K562 (cell line): Measurements from ENCODE around the gene PM20D1. TPM values are rescaled to one million over a fixed set of nuclear protein-coding genes. Genes with fewer than 3 reads are reported as not detected.
A peak's percentile ranks its signal among the peaks of the same experiment; 100 is the strongest.

Source experiments
- ATAC-seq: fragments of 200-7000 bp; cut with Tn5 transposase; 3 replicates; pipeline ENCODE4 v1.9.1; 2020; ENCODE audit warnings: moderate library complexity
- BruUV-seq: library from RNA; stranded (reverse); fragments of 400-500 nt; replicated peaks from 2 replicates; lab custom pipeline; 2021; lab: Mats Ljungman, UMichigan
- CTCF ChIA-PET: fragments of 300-600 bp; formaldehyde crosslinking; extraction: SDS; loops from one replicate; lab custom pipeline; 2021; ENCODE audit warnings: low intra/inter-chr PET ratio; lab: Yijun Ruan, JAX
- POLR2A ChIA-PET: fragments of 300-600, 350-650 bp; sonication (Branson Sonifier 250); formaldehyde crosslinking; extraction: SDS; loops from one replicate; lab custom pipeline; 2021; ENCODE audit warnings: antibody characterized with exemption, inconsistent platforms; lab: Yijun Ruan, JAX
- DNase-seq, 4 experiments: peaks; one replicate each; pipeline versions ENCODE4 v3.0.0 to v3.0.0-alpha.2; 2011 to 2018; ENCODE audit warnings: low spot score in 3 of 4, mixed read lengths in 3 of 4; ENCODE audit errors: extremely low read depth in 1 of 4
- FAIRE-seq: peaks from 2 replicates; lab custom pipeline; 2011; peaks lifted over from hg19 to GRCh38; lab: Jason Lieb, UNC
- H2AFZ ChIP-seq: 2 replicates; pipeline ENCODE4 v1.6.0; 2011; ENCODE audit warnings: low read depth, low read length, control low read depth, inconsistent platforms
- H3K27ac ChIP-seq: fragments of 200-600 bp; 3 replicates; pipeline ENCODE4 v1.8.0; 2011; ENCODE audit warnings: low read depth, mild to moderate bottlenecking, control low read depth, inconsistent platforms, low read length, moderate library complexity, mixed read lengths; ENCODE audit errors: extremely low read depth
- H3K27me3 ChIP-seq, 2 experiments: fragments of 300-600 bp in 1 of 2; 2 replicates in 1 of 2; 3 replicates in 1 of 2; pipeline versions ENCODE4 v1.6.0 to v1.8.0; 2011; ENCODE audit warnings: inconsistent platforms in 2 of 2, low read length in 2 of 2, mild to moderate bottlenecking in 1 of 2, mixed read lengths in 1 of 2, moderate library complexity in 1 of 2; ENCODE audit not compliant: control insufficient read depth in 2 of 2, insufficient read depth in 2 of 2
- H3K36me3 ChIP-seq: fragments of 300-600 bp; 3 replicates; pipeline ENCODE4 v1.8.0; 2011; ENCODE audit warnings: mild to moderate bottlenecking, low read length, inconsistent platforms; ENCODE audit not compliant: control insufficient read depth, insufficient read depth
- H3K4me1 ChIP-seq, 2 experiments: fragments of 200-600 bp in 1 of 2; replicated peaks in 1 of 2; 2 replicates in 1 of 2; 3 replicates in 1 of 2; pipeline versions ENCODE4 v1.5.1 to v1.8.0; 2011; ENCODE audit warnings: inconsistent platforms in 2 of 2, low read length in 2 of 2, mild to moderate bottlenecking in 1 of 2, mixed read lengths in 1 of 2, moderate library complexity in 1 of 2; ENCODE audit not compliant: control insufficient read depth in 2 of 2, insufficient read depth in 2 of 2
- H3K4me2 ChIP-seq: 2 replicates; pipeline ENCODE4 v1.6.1; 2011; ENCODE audit warnings: low read length, control low read depth, inconsistent platforms, mixed read lengths; ENCODE audit not compliant: insufficient read depth
- H3K4me3 ChIP-seq: fragments of 200-600 bp; sonication (generic), shearing (Covaris generic); 2 replicates; pipeline ENCODE4 v1.5.1; 2016; ENCODE audit warnings: control low read depth, inconsistent platforms
- H3K79me2 ChIP-seq: fragments of 200-600 bp; 3 replicates; pipeline ENCODE4 v1.8.0; 2011; ENCODE audit warnings: low read length, inconsistent platforms; ENCODE audit not compliant: control insufficient read depth, insufficient read depth
- H3K9ac ChIP-seq, 2 experiments: 2 replicates each; pipeline versions ENCODE4 v1.6.0 to v1.6.1; 2011; ENCODE audit warnings: low read depth in 2 of 2, low read length in 2 of 2, control low read depth in 1 of 2, inconsistent platforms in 1 of 2, mild to moderate bottlenecking in 1 of 2, mixed read lengths in 1 of 2; ENCODE audit not compliant: insufficient read depth in 1 of 2
- H3K9me1 ChIP-seq: one replicate; pipeline ENCODE4 v1.6.0; 2011; ENCODE audit warnings: inconsistent platforms, mild to moderate bottlenecking, low read length, moderate library complexity; ENCODE audit not compliant: control insufficient read depth, insufficient read depth
- H3K9me3 ChIP-seq: replicated peaks from 2 replicates; pipeline ENCODE4 v1.5.1; 2011; ENCODE audit warnings: low read depth, low read length, inconsistent platforms; ENCODE audit not compliant: control insufficient read depth, insufficient read depth
- H4K20me1 ChIP-seq: replicated peaks from 2 replicates; pipeline ENCODE4 v1.6.1; 2011; ENCODE audit warnings: low read length, inconsistent platforms, mixed read lengths; ENCODE audit not compliant: control insufficient read depth, insufficient read depth
- CBX5 ChIP-seq: IDR thresholded peaks from 2 replicates; pipeline ENCODE4 v1.6.1; 2014; ENCODE audit warnings: low read depth, borderline replicate concordance
- HIVEP1 ChIP-seq: fragments of 250-450 bp; sonication (Bioruptor Pico); IDR thresholded peaks from 2 replicates; pipeline ENCODE4 v1.4.0; 2020; ENCODE audit warnings: mild to moderate bottlenecking
- NCOA1 ChIP-seq: fragments of 450-650 bp; IDR thresholded peaks from 2 replicates; pipeline ENCODE4 v1.6.1; 2016; ENCODE audit warnings: low read depth
- NR4A1 ChIP-seq, 2 experiments: fragments of 250-450 bp in 1 of 2; fragments of 450-650 bp in 1 of 2; sonication (Bioruptor Pico) in 1 of 2; IDR thresholded peaks; 2 replicates each; pipeline versions ENCODE4 v1.4.0 to v1.6.1; 2016 to 2020; ENCODE audit warnings: mild to moderate bottlenecking in 2 of 2, missing compliant biosample characterization in 1 of 2, missing genetic modification characterization in 1 of 2, moderate library complexity in 1 of 2
- SMAD2 ChIP-seq: fragments of 150-350 bp; IDR thresholded peaks from 2 replicates; pipeline ENCODE4 v1.6.1; 2014; ENCODE audit warnings: low read depth, mild to moderate bottlenecking, low read length
- ZEB2 ChIP-seq: fragments of 450-650 bp; IDR thresholded peaks from 2 replicates; pipeline ENCODE4 v1.6.1; 2016
- ZNF253 ChIP-seq: fragments of 250-450 bp; sonication (Bioruptor Pico); conservative IDR thresholded peaks from 2 replicates; pipeline ENCODE4 v1.6.1; 2021; ENCODE audit warnings: mild to moderate bottlenecking
- WGBS: fragments of 100-300 bp; shearing (Covaris generic); methylation state at CpG from one replicate; pipeline ENCODE4 v1.1.6; 2016; ENCODE audit warnings: low coverage, mixed read lengths; ENCODE audit not compliant: insufficient coverage; ENCODE audit errors: missing lambda C conversion rate; 5-methylcytosine and 5-hydroxymethylcytosine counted together
- in situ Hi-C: fragments of 300-500 bp; cut with MboI; formaldehyde crosslinking; loops from 4 replicates; pipeline ENCODE4 v1.15.0; 2018; ENCODE audit warnings: inconsistent platforms, mixed read lengths
- intact Hi-C: fragments of 100-400 bp; cut with micrococcal nuclease; formaldehyde crosslinking; loops from 2 replicates; pipeline ENCODE4 v1.14.2; 2022
- polyA plus RNA-seq, 8 experiments: library from polyadenylated mRNA; depleted of rRNA in 4 of 8; stranded (reverse) in 5 of 8; unstranded in 3 of 8; fragments of >200 nt; fragmentation: Nextera tagmentation in 2 of 8; fragmentation: Illumina TruSeq in 1 of 8; extraction: Ambion mirVana in 2 of 8; extraction: Trizol in 1 of 8; gene quantifications; 2 replicates each; pipeline versions ENCODE4 v1.2.1 to v1.2.3, GENCODE V29; 2011 to 2014; ENCODE audit warnings: inconsistent platforms in 1 of 8, missing spikeins in 1 of 8
- total RNA-seq, 7 experiments: library from RNA; depleted of rRNA in 6 of 7; stranded (reverse); fragments of >200 nt in 6 of 7; fragmentation: Illumina TruSeq in 2 of 7; extraction: Trizol in 2 of 7; gene quantifications; 2 replicates each; pipeline versions ENCODE4 v1.2.1 to v1.2.3, GENCODE V29; 2011 to 2021; ENCODE audit warnings: low replicate concordance in 1 of 7
- TF ChIP-seq, protein P1 (sequence below), 2 experiments: fragments of 450-650 bp; IDR thresholded peaks; 2 replicates each; pipeline ENCODE4 v1.6.1; 2016
- TF ChIP-seq, protein P2 (sequence below): fragments of 450-650 bp; formaldehyde crosslinking; IDR thresholded peaks from 2 replicates; pipeline ENCODE4 v1.4.0; 2022; ENCODE audit warnings: missing genetic modification characterization

The PM20D1 gene
- total and polyA plus RNA-seq, 9 of the 15 experiments (the other 6 are each of a cell fraction or from before 2014, with no cell fraction given) = not detected

GRCh38 chr1:205787287-205787916 lies 62.5 kb downstream of the PM20D1 start (continued):
- TF ChIP-seq, protein P1, sequence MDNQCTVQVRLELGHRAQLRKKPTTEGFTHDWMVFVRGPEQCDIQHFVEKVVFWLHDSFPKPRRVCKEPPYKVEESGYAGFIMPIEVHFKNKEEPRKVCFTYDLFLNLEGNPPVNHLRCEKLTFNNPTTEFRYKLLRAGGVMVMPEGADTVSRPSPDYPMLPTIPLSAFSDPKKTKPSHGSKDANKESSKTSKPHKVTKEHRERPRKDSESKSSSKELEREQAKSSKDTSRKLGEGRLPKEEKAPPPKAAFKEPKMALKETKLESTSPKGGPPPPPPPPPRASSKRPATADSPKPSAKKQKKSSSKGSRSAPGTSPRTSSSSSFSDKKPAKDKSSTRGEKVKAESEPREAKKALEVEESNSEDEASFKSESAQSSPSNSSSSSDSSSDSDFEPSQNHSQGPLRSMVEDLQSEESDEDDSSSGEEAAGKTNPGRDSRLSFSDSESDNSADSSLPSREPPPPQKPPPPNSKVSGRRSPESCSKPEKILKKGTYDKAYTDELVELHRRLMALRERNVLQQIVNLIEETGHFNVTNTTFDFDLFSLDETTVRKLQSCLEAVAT (IDR thresholded peaks at IDR 0.05) = no peak; a peak in 1 of 4 replicates
- TF ChIP-seq CBX5 = no peak
- TF ChIP-seq, protein P2, sequence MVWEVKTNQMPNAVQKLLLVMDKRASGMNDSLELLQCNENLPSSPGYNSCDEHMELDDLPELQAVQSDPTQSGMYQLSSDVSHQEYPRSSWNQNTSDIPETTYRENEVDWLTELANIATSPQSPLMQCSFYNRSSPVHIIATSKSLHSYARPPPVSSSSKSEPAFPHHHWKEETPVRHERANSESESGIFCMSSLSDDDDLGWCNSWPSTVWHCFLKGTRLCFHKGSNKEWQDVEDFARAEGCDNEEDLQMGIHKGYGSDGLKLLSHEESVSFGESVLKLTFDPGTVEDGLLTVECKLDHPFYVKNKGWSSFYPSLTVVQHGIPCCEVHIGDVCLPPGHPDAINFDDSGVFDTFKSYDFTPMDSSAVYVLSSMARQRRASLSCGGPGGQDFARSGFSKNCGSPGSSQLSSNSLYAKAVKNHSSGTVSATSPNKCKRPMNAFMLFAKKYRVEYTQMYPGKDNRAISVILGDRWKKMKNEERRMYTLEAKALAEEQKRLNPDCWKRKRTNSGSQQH (CRISPR knock-in tag) = no peak
- no peak; the same call in 1 of the 2 replicates for TF ChIP-seq ZEB2
- TF ChIP-seq SMAD2 = no peak

GRCh38 chr1:205786601-205787000 lies 63.3 kb downstream of the PM20D1 start:
- Histone ChIP-seq H4K20me1 (0 out of 2 replicates have a peak, but pooled peaks cover under 1% of the 10 kb centered on the region), H3K4me3 (no peak overlapping the region), H3K9me1 (no peaks in the 10 kb centered on the region), H2AFZ (peak overlapping the region; percentile 92), H3K9ac (peak overlapping the region in 1 of 2 experiments; percentile 57; a peak in 1 of 4 replicates), H3K27ac (peak overlapping the region; percentile 76; the same call in 2 of the 3 replicates), H3K79me2 (no peaks in the 10 kb centered on the region), H3K4me1 (peaks cover 7 to 20% of the 10 kb centered on the region in 2 experiments; a peak in 4 of 5 replicates), H3K9me3 (no peaks in the 10 kb centered on the region), H3K36me3 (peaks cover 6% of the 10 kb centered on the region; the same call in 1 of the 3 replicates), H3K27me3 (no peaks in the 10 kb centered on the region), H3K4me2 (no peak overlapping the region; the same call in 1 of the 2 replicates)
- no peak for TF ChIP-seq ZNF253 (CRISPR knock-in tag)
- no peak for TF ChIP-seq NCOA1
- no peak for TF ChIP-seq NR4A1 (CRISPR knock-in tag; IDR thresholded peaks at IDR 0.05)
- no peak for TF ChIP-seq NR4A1 (tag; IDR thresholded peaks at IDR 0.05)
- no peak for TF ChIP-seq HIVEP1 (CRISPR knock-in tag)
- BruUV-seq = no TSS peak
- DNase-seq (no peak), FAIRE-seq (no peak), ATAC-seq (no peak)
- 40% methylated on average over 4 of the region's 4 CpGs for WGBS
- ChIA-PET POLR2A (interaction anchor here (0.5 to 1.9 kb wide), 3 partner anchors 11 to 18 kb away, joined by 3 to 7 read pairs (median 6); partner anchors contain the start of gene RAB29), CTCF (interaction anchor here (1.2 kb wide), 1 partner anchor 191 kb away, joined by 3 read pairs; no protein-coding TSS in a partner anchor)
- intact Hi-C loops (loop anchor here (5.0 to 10.0 kb wide), 2 partner anchors 129 to 192 kb away; no protein-coding TSS in a partner anchor), in situ Hi-C loops (no loop called here)
